GM12874 (cell line): ENCODE results near the gene PGAM2.

Experiments
- CTCF ChIP-seq: IDR thresholded peaks from 2 replicates; pipeline ENCODE4 v1.5.1; 2011; ENCODE audit warnings: low read depth, mild to moderate bottlenecking, control low read depth, low read length, moderate library complexity; ENCODE audit not compliant: insufficient read depth

PGAM2 gene

GRCh38 chr7:44064791-44065430, 456 bp downstream of the PGAM2 start:
- TF ChIP-seq CTCF: no peak

DNA sequence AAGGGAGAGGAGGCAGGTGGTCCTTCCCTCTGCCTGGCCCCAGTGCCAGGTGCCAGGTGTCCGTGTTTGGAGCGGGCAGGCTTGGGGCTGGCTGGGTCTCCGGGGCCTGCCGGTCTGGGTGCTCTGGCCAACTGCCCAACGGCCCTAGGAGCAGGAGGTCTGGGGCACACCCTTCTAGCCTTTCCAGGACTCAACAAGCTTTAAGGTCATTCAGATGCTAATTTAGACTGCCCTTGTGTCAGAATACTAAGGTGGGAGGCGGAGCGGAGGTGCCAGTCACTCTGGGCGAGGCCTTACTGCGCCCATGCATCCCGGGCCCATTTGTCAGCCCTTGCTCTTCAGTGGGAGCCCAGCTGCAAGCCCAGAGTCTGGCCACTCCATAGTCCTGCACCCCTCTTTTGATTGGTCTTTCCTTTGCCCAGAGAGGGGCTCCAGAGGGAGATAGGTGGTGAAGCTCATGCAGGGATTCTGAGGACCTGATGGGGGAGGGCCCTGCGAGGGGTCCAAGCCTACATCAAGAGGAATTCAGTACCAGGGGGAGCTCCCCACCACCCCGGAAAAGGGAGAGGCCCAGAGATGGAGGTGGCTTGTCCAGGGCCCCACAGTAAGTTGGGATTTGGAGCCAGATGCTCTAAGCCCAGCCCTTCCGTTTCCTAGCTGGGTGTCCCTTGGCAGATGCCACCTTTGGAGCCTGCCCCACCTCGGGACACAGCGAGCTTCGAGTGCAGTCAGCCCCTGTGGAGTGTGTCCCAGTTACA, 1.3 kb downstream of the PGAM2 start:
- TF ChIP-seq CTCF: no peak

DNA sequence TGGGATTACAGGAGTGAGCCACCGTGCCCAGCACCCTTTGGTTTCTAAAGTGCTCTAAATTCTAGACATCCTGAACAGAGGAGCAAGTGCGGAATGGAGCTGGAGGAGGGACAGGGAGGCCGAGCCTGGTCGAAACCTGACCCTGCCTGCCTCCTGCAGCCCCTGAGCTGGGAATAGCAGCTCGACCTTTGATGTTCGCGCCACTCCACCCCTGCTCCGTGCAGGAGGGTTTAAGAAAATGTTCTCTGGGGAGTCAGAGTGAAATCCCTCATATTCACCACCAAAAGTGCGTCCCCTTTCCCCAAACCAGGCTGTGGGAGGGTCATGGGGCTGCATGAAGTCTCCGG, 1.8 kb downstream of the PGAM2 start:
- no peak for TF ChIP-seq CTCF

DNA sequence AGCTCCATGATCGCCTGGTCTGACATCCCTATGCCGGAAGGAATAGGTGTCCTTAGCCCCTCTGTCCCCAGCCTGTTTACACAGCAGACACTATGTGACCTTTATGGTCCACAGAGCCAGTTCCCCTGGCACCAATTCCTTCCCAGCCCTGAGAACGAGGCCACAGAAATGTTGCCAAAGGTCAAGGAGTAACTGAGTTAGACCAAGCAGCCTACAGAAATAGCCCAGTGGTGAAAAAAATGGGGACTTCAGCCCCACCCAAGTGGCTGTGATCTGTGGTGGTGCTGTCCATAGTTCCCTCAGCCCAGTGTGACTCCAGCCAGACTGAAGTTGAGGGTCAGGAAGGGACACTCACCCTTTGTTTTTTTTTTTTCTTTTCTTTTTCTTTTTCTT, 2.5 kb downstream of the PGAM2 start:
- no peak for TF ChIP-seq CTCF

DNA sequence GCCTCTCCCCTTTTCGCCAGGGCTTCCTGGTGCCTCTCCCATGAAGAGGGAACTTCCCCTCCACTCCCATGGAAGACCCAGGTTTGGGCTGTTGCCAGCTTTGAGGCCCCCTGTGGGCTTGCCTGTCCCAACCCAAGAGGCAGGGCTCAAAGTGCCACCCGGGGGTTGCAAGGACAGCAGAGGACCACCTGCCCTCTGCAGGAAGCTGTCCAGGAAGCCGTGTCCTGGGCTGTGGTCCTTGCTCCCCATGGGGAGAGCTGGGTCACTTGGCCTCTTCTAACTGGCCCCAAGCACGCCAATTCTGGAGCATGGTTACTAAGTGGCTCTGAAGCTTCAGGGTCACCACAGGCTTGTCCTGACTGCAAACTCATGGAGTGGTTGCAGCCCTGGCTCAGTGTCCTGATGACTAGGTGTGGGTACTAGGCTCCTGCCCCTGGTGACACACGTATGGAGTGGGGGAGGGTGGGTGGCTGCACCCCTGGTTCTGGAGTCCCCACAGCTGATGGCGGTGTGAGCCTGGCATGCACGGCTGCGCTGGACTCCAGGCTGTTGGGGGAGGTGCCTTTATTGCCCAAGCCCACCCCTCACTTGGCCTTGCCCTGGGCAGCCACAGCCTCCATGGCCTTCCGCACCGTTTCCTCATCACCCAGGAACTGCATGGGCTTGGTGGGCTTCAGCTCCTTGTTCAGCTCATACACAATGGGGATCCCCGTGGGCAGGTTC, 3.0 kb downstream of the PGAM2 start:
- no peak for TF ChIP-seq CTCF

DNA sequence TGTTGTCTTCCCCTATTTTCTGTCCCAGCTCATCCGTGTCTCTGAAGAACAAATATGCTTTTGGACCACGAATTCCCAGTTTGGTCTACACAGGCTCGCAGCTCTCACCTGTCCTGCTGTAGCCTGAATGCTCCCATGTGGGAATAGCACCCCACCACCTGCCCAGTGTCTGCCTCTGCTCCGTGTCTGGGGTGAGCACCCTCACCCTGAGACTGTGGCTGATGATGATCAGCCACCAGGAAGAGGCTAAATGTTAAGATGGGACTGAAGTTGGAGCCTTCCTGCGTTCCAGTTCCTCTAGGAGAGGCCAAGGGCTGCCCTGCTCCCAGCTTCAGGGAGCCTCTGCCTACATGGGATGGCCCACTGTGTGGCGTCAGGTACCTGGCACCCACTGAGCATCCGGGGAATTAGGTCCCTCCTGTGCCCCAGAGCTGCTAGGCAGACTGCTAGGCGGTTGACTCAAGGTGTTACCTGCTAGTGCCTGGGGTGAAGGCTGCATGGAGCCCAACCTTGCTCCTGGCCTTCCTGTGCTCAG, 3.7 kb downstream of the PGAM2 start:
- TF ChIP-seq CTCF: no peak

- no peak for TF ChIP-seq CTCF
These were observed 4.3 kb downstream of the PGAM2 start for GRCh38 chr7:44060948-44061644.
